WTC11 (cell line): ENCODE results near the gene METTL25B. TPM values are rescaled to one million over a fixed set of nuclear protein-coding genes. Genes with fewer than 3 reads are reported as not detected.

Experiments used
- ATAC-seq: fragments of 200-7000 bp; cut with Tn5 transposase; 2 replicates; pipeline ENCODE4 v1.10.0; 2021; ENCODE audit warnings: mild to moderate bottlenecking, moderate library complexity
- CTCF ChIA-PET: fragments of 300-600 bp; sonication (Branson Sonifier 250); formaldehyde crosslinking; loops from one replicate; lab custom pipeline; 2021; ENCODE audit warnings: antibody characterized with exemption; lab: Charles Lee
- POLR2A ChIA-PET: fragments of 350-600 bp; sonication (Branson Sonifier 250); formaldehyde crosslinking; loops from one replicate; lab custom pipeline; 2021; ENCODE audit warnings: antibody characterized with exemption; lab: Charles Lee
- DNase-seq: peaks from one replicate; pipeline ENCODE4 v3.0.0; 2021; ENCODE audit warnings: low spot score
- H3K27ac Mint-ChIP-seq: 2 replicates; pipeline ENCODE4 v1.8.0; 2021; ENCODE audit warnings: mixed read lengths
- H3K27me3 Mint-ChIP-seq: 2 replicates; pipeline ENCODE4 v1.8.0; 2021; ENCODE audit warnings: low read depth, mild to moderate bottlenecking, moderate library complexity, mixed read lengths
- H3K36me3 Mint-ChIP-seq: 2 replicates; pipeline ENCODE4 v1.8.0; 2021; ENCODE audit warnings: mixed read lengths
- H3K4me1 Mint-ChIP-seq: 2 replicates; pipeline ENCODE4 v1.8.0; 2022; ENCODE audit warnings: mixed read lengths
- H3K4me3 Mint-ChIP-seq: 2 replicates; pipeline ENCODE4 v1.8.0; 2021; ENCODE audit warnings: mild to moderate bottlenecking, moderate library complexity, mixed read lengths
- H3K9me3 Mint-ChIP-seq: 2 replicates; pipeline ENCODE4 v1.8.0; 2021; ENCODE audit warnings: mixed read lengths
- ARID4B ChIP-seq: sonication (generic); formaldehyde crosslinking; IDR thresholded peaks from 2 replicates; pipeline ENCODE4 v1.8.0; 2023; ENCODE audit warnings: missing genetic modification reagents, mild to moderate bottlenecking, borderline replicate concordance
- E2F1 ChIP-seq: sonication (generic); formaldehyde crosslinking; IDR thresholded peaks from 2 replicates; pipeline ENCODE4 v1.8.0; 2022; ENCODE audit warnings: mild to moderate bottlenecking, missing genetic modification reagents
- EMX1 ChIP-seq: fragments of 250-450 bp; sonication (Bioruptor Pico); IDR thresholded peaks from 2 replicates; pipeline ENCODE4 v1.8.0; 2021; ENCODE audit warnings: mild to moderate bottlenecking
- FOXJ3 ChIP-seq: sonication (generic); formaldehyde crosslinking; IDR thresholded peaks from 2 replicates; pipeline ENCODE4 v1.9.0; 2021; ENCODE audit warnings: missing genetic modification reagents, mild to moderate bottlenecking, borderline replicate concordance
- FOXK1 ChIP-seq: sonication (generic); formaldehyde crosslinking; IDR thresholded peaks from 2 replicates; pipeline ENCODE4 v1.8.0; 2022; ENCODE audit warnings: mild to moderate bottlenecking, moderate library complexity, missing genetic modification reagents
- FOXP4 ChIP-seq: sonication (generic); formaldehyde crosslinking; IDR thresholded peaks from 2 replicates; pipeline ENCODE4 v1.8.0; 2022; ENCODE audit warnings: mild to moderate bottlenecking, missing genetic modification reagents
- MAX ChIP-seq: sonication (generic); formaldehyde crosslinking; IDR thresholded peaks from 2 replicates; pipeline ENCODE4 v1.8.0; 2022; ENCODE audit warnings: mild to moderate bottlenecking, missing genetic modification reagents
- NFYB ChIP-seq: sonication (generic); formaldehyde crosslinking; conservative IDR thresholded peaks from 2 replicates; pipeline ENCODE4 v1.8.0; 2022; ENCODE audit warnings: low read depth, missing genetic modification reagents
- SMAD3 ChIP-seq: sonication (generic); formaldehyde crosslinking; IDR thresholded peaks from 2 replicates; pipeline ENCODE4 v1.8.0; 2022; ENCODE audit warnings: missing genetic modification reagents, mild to moderate bottlenecking, borderline replicate concordance
- SOX15 ChIP-seq: fragments of 250-450 bp; sonication (Bioruptor Pico); IDR thresholded peaks from 2 replicates; pipeline ENCODE4 v1.9.0; 2021; ENCODE audit warnings: mild to moderate bottlenecking
- USF2 ChIP-seq: sonication (generic); formaldehyde crosslinking; IDR thresholded peaks from 2 replicates; pipeline ENCODE4 v1.8.1; 2023; ENCODE audit warnings: mild to moderate bottlenecking, missing genetic modification reagents, moderate library complexity
- ZBTB43 ChIP-seq: sonication (generic); formaldehyde crosslinking; IDR thresholded peaks from 2 replicates; pipeline ENCODE4 v1.8.1; 2023; ENCODE audit warnings: mild to moderate bottlenecking, missing genetic modification reagents
- ZMAT4 ChIP-seq: fragments of 250-450 bp; sonication (Bioruptor Pico); IDR thresholded peaks from 2 replicates; pipeline ENCODE4 v1.9.0; 2021; ENCODE audit warnings: mild to moderate bottlenecking
- ZNF281 ChIP-seq: sonication (generic); formaldehyde crosslinking; IDR thresholded peaks from 2 replicates; pipeline ENCODE4 v1.8.0; 2023; ENCODE audit warnings: mild to moderate bottlenecking, missing genetic modification reagents
- ZNF425 ChIP-seq: fragments of 250-450 bp; sonication (Bioruptor Pico); conservative IDR thresholded peaks from 2 replicates; pipeline ENCODE4 v1.9.0; 2021; ENCODE audit warnings: mild to moderate bottlenecking
- ZSCAN18 ChIP-seq: fragments of 250-450 bp; sonication (Bioruptor Pico); IDR thresholded peaks from 2 replicates; pipeline ENCODE4 v2.1.2; 2022; ENCODE audit warnings: mild to moderate bottlenecking, moderate library complexity
- total RNA-seq: library from RNA; stranded (reverse); gene quantifications from 3 replicates; pipeline ENCODE4 v1.2.3, GENCODE V29; 2021

METTL25B gene
- total RNA-seq, 1 experiment from 2014 or later: 32.0 TPM

- POLR2A ChIA-PET: interaction anchor here (0.5 to 2.3 kb wide), 16 partner anchors 9 to 176 kb away, joined by 3 to 36 read pairs (median 5); partner anchors contain the start of genes CRABP2, ISG20L2, METTL25B and MRPL24
- DNase-seq: peak; percentile 97
- no peaks in the 10 kb centered on the region for H3K9me3 Mint-ChIP-seq
- peak overlapping the region; percentile 96 for H3K4me3 Mint-ChIP-seq
- CTCF ChIA-PET: interaction anchor here (0.5 to 4.6 kb wide), 25 partner anchors 9 to 176 kb away, joined by 3 to 43 read pairs (median 4); partner anchors contain the start of genes BCAN, CRABP2, ISG20L2 and METTL25B
- no peaks in the 10 kb centered on the region for H3K27me3 Mint-ChIP-seq
- no peaks in the 10 kb centered on the region for H3K36me3 Mint-ChIP-seq
- H3K27ac Mint-ChIP-seq: peak overlapping the region; percentile 97
- peak; percentile 67 for ATAC-seq
- peaks cover 43% of the 10 kb centered on the region for H3K4me1 Mint-ChIP-seq
- peak; percentile 92 for TF ChIP-seq FOXK1 (CRISPR knock-in tag)
- peak; percentile 78 for TF ChIP-seq NFYB (CRISPR knock-in tag)
- TF ChIP-seq ZBTB43 (CRISPR knock-in tag): peak; percentile 68; the same call in 1 of the 2 replicates
- peak; percentile 86 for TF ChIP-seq MAX (CRISPR knock-in tag)
- TF ChIP-seq FOXP4: peak; percentile 91
- TF ChIP-seq EMX1 (CRISPR knock-in tag): 0 out of 2 replicates have a peak, but pooled peaks have one; percentile 46
- TF ChIP-seq FOXJ3 (CRISPR knock-in tag): no peak
- TF ChIP-seq ARID4B (CRISPR knock-in tag): peak; percentile 54; the same call in 1 of the 2 replicates
- peak; percentile 64; the same call in 1 of the 2 replicates for TF ChIP-seq ZNF281 (CRISPR knock-in tag)
- TF ChIP-seq ZSCAN18 (CRISPR knock-in tag): no peak
- peak; percentile 33; the same call in 1 of the 2 replicates for TF ChIP-seq E2F1
- no peak for TF ChIP-seq SOX15 (CRISPR knock-in tag)
- TF ChIP-seq ZMAT4: no peak
- no peak for TF ChIP-seq USF2 (CRISPR knock-in tag)
- TF ChIP-seq SMAD3 (CRISPR knock-in tag): peak; percentile 83; the same call in 1 of the 2 replicates
- no peak for TF ChIP-seq ZNF425 (CRISPR knock-in tag)
These were observed 23.6 kb downstream of the METTL25B start for GRCh38 chr1:156751757-156752481.
